DOHH2 (cell line): Measurements from ENCODE around the gene CSMD2.

Experiments used
- EZH2phosphoT487 ChIP-seq: fragments of 200-600 bp; sonication (generic); IDR thresholded peaks from 2 replicates; pipeline ENCODE4 v1.6.1; 2017; ENCODE audit warnings: borderline replicate concordance, mild to moderate bottlenecking, antibody characterized with exemption, low read length, moderate library complexity, mixed read lengths
- TF ChIP-seq, protein P1 (sequence below): fragments of 200-600 bp; sonication (generic); IDR thresholded peaks from one replicate; pipeline ENCODE4 v1.5.1; 2014; ENCODE audit warnings: antibody characterized with exemption, mild to moderate bottlenecking, low read depth, low read length; ENCODE audit not compliant: poor library complexity, severe bottlenecking

DNA sequence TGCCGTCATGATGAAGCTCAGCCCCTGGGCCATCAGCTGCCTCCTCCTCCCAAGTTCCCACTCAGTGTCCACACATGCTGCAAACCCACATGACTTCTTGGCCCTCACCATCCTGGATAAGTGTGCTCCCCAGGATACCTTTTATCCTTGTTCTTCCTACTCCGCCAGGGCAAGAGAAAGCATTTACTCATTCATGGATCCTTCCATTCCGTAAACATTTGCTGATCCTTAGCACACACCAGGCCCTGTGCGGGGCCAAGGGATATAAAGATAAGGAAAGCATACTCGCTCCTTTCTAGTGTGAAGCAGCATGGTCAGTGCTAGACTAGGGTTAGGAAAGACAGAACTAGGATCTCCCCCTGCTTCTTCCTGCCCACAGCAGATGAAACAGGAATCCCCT is 423.3 kb downstream of the CSMD2 start:
- TF ChIP-seq, protein P1, sequence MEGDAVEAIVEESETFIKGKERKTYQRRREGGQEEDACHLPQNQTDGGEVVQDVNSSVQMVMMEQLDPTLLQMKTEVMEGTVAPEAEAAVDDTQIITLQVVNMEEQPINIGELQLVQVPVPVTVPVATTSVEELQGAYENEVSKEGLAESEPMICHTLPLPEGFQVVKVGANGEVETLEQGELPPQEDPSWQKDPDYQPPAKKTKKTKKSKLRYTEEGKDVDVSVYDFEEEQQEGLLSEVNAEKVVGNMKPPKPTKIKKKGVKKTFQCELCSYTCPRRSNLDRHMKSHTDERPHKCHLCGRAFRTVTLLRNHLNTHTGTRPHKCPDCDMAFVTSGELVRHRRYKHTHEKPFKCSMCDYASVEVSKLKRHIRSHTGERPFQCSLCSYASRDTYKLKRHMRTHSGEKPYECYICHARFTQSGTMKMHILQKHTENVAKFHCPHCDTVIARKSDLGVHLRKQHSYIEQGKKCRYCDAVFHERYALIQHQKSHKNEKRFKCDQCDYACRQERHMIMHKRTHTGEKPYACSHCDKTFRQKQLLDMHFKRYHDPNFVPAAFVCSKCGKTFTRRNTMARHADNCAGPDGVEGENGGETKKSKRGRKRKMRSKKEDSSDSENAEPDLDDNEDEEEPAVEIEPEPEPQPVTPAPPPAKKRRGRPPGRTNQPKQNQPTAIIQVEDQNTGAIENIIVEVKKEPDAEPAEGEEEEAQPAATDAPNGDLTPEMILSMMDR: no peak
- no peak for TF ChIP-seq EZH2phosphoT487
